Spleen (tissue), 7 donors: ENCODE results near the gene GRK4.
A peak's percentile ranks its signal among the peaks of the same experiment; 100 is the strongest.

Source experiments
- POLR2AphosphoS5 ChIP-seq, 3 donors: sonication (generic); formaldehyde crosslinking; IDR thresholded peaks; one replicate each; pipeline ENCODE4 v1.5.1; 2017; ENCODE audit warnings: antibody characterized with exemption in 3 of 3
- TF ChIP-seq, protein P1 (sequence below), 11 experiments: fragments of 200-600 bp in 7 of 11; fragments of 450-650 bp in 4 of 11; sonication (generic) in 4 of 11; IDR thresholded peaks in 8 of 11; conservative IDR thresholded peaks in 3 of 11; 1 replicate in 7 of 11; 2 replicates in 4 of 11; pipeline versions ENCODE4 v1.4.0 to v1.8.0; 2016 to 2021; ENCODE audit warnings: antibody characterized with exemption in 11 of 11, inconsistent platforms in 4 of 11, mild to moderate bottlenecking in 1 of 11
- donor health status: DM: no; HTN: no; CAD: no; lungs with moderate emphysema.
- donor health status: DM: no; HTN: no; CAD: no.
- donor health status: DM: no; HTN: no; CAD: no.

DNA sequence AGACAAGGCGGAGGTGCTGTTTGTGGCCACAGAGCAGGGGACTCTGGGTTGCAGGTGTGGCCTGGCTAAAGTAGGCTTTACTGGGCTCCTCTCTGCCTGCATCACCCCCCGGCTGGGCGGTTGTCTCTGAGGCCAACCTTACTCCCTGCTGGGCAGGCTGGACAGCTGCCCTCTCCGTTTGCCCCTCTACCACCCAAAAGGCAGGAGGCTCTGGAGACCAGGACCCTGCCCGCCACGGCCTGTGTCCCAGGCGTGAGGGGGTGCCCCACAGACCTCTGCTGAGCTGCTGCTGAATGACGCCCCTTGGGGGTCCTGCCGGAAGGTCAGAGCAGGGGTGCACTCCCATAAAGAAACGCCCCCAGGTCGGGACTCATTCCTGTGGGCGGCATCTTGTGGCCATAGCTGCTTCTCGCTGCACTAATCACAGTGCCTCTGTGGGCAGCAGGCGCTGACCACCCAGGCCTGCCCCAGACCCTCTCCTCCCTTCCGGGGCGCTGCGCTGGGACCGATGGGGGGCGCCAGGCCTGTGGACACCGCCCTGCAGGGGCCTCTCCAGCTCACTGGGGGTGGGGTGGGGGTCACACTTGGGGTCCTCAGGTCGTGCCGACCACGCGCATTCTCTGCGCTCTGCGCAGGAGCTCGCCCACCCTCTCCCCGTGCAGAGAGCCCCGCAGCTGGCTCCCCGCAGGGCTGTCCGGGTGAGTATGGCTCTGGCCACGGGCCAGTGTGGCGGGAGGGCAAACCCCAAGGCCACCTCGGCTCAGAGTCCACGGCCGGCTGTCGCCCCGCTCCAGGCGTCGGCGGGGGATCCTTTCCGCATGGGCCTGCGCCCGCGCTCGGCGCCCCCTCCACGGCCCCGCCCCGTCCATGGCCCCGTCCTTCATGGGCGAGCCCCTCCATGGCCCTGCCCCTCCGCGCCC is 110.0 kb downstream of the GRK4 start:
- TF ChIP-seq, protein P1, sequence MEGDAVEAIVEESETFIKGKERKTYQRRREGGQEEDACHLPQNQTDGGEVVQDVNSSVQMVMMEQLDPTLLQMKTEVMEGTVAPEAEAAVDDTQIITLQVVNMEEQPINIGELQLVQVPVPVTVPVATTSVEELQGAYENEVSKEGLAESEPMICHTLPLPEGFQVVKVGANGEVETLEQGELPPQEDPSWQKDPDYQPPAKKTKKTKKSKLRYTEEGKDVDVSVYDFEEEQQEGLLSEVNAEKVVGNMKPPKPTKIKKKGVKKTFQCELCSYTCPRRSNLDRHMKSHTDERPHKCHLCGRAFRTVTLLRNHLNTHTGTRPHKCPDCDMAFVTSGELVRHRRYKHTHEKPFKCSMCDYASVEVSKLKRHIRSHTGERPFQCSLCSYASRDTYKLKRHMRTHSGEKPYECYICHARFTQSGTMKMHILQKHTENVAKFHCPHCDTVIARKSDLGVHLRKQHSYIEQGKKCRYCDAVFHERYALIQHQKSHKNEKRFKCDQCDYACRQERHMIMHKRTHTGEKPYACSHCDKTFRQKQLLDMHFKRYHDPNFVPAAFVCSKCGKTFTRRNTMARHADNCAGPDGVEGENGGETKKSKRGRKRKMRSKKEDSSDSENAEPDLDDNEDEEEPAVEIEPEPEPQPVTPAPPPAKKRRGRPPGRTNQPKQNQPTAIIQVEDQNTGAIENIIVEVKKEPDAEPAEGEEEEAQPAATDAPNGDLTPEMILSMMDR (IDR thresholded peaks at IDR 0.05 in 8 of 11, conservative IDR thresholded peaks at IDR 0.05 in 3 of 11): peak in 2 of 11 experiments; percentile 23 to 35
- TF ChIP-seq POLR2AphosphoS5 (IDR thresholded peaks at IDR 0.05): peak; percentile 74 to 81 (median 76)
